GM19324 (cell line): ENCODE data around the gene BUB1.
"Not testable (repeated sequence)": the region's sequence is repeated elsewhere in the genome, so short reads cannot be mapped to it uniquely, and the experiment has no call there.

ENCODE experiments used
- ATAC-seq: cut with Tn5 transposase; IDR thresholded peaks from one replicate; pipeline ENCODE4 v1.9.1; 2021; ENCODE audit warnings: mild to moderate bottlenecking, moderate library complexity; ENCODE audit not compliant: unreplicated experiment, low FRiP score

Gene BUB1

GRCh38 chr2:110660558-110660957 lies 17.3 kb downstream of the BUB1 start:
- no peak for ATAC-seq

GRCh38 chr2:110659248-110659647 lies 18.6 kb downstream of the BUB1 start:
- ATAC-seq: no peak

- ATAC-seq: no peak
Measured at GRCh38 chr2:110657724-110658305, 20.0 kb downstream of the BUB1 start.

GRCh38 chr2:110655701-110656100 lies 22.2 kb downstream of the BUB1 start:
- ATAC-seq: no peak

GRCh38 chr2:110653861-110654260 lies 24.0 kb downstream of the BUB1 start:
- ATAC-seq: no peak

- no peak for ATAC-seq
Measured at GRCh38 chr2:110650346-110650745, 27.5 kb downstream of the BUB1 start.

GRCh38 chr2:110647777-110648176 lies 30.1 kb downstream of the BUB1 start:
- ATAC-seq: no peak

GRCh38 chr2:110645616-110646015 lies 32.2 kb downstream of the BUB1 start:
- ATAC-seq: no peak

- ATAC-seq: no peak
Measured at GRCh38 chr2:110644357-110644756, 33.5 kb downstream of the BUB1 start.

- ATAC-seq: no peak
Measured at GRCh38 chr2:110642360-110642759, 35.5 kb downstream of the BUB1 start.

- no peak for ATAC-seq
Measured at GRCh38 chr2:110639972-110640371, 37.9 kb downstream of the BUB1 start.

GRCh38 chr2:110638952-110639695 lies 38.7 kb downstream of the BUB1 start:
- ATAC-seq: no peak

GRCh38 chr2:110638004-110638403 lies 39.9 kb downstream of the BUB1 start:
- ATAC-seq: no peak

- ATAC-seq: no peak
Measured at GRCh38 chr2:110637093-110637492, 40.8 kb downstream of the BUB1 start.

GRCh38 chr2:110635949-110636628 lies 41.8 kb downstream of the BUB1 start:
- ATAC-seq: not testable (repeated sequence)

- ATAC-seq: not testable (repeated sequence)
Measured at GRCh38 chr2:110627348-110627747, 50.5 kb downstream of the BUB1 start.

GRCh38 chr2:110619326-110619939 lies 58.4 kb downstream of the BUB1 start:
- not testable (repeated sequence) for ATAC-seq

GRCh38 chr2:110613927-110614326 lies 63.9 kb downstream of the BUB1 start:
- ATAC-seq: not testable (repeated sequence)

GRCh38 chr2:110610613-110611250 lies 67.1 kb downstream of the BUB1 start:
- not testable (repeated sequence) for ATAC-seq

- ATAC-seq: not testable (repeated sequence)
Measured at GRCh38 chr2:110609843-110610612, 67.8 kb downstream of the BUB1 start.
